Vagina (tissue), 2 donors: ENCODE data around the gene FCF1.

Experiments
- POLR2A ChIP-seq, 2 donors: fragments of 450-650 bp; IDR thresholded peaks; one replicate each; pipeline ENCODE4 v1.6.1; 2017; ENCODE audit warnings: antibody characterized with exemption in 2 of 2, mild to moderate bottlenecking in 2 of 2, moderate library complexity in 2 of 2
- POLR2AphosphoS5 ChIP-seq, 2 donors: sonication (generic); formaldehyde crosslinking; IDR thresholded peaks; one replicate each; pipeline ENCODE4 v1.9.0; 2017; ENCODE audit warnings: antibody characterized with exemption in 2 of 2, mild to moderate bottlenecking in 2 of 2, low read depth in 1 of 2; ENCODE audit not compliant: insufficient read depth in 1 of 2
- TF ChIP-seq, protein P1 (sequence below), 3 experiments: fragments of 450-650 bp in 2 of 3; fragments of 200-600 bp in 1 of 3; sonication (generic) in 1 of 3; IDR thresholded peaks; one replicate each; pipeline ENCODE4 v1.5.1; 2017 to 2019; ENCODE audit warnings: antibody characterized with exemption in 3 of 3, mild to moderate bottlenecking in 2 of 3, moderate library complexity in 2 of 3

DNA sequence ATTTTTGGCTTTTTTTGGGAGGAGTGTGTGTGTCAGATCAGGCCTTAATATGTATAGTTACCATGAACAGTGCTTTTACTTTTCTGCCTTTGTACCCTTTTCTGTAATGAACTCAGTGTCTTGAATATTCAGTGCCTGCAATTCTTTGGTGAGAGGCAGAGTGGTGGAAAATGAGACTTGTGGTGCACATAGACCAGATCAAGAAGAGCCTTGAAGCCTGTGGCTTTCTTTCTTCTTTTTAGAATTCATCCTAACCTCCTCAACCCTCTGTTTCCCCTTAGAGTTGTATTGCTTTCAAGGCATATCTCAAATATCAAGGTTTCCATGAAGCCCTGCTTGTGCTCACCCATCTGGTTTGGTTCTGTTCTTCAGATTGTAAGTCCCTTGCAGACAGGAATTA, 52.8 kb downstream of the FCF1 start:
- TF ChIP-seq, protein P1, sequence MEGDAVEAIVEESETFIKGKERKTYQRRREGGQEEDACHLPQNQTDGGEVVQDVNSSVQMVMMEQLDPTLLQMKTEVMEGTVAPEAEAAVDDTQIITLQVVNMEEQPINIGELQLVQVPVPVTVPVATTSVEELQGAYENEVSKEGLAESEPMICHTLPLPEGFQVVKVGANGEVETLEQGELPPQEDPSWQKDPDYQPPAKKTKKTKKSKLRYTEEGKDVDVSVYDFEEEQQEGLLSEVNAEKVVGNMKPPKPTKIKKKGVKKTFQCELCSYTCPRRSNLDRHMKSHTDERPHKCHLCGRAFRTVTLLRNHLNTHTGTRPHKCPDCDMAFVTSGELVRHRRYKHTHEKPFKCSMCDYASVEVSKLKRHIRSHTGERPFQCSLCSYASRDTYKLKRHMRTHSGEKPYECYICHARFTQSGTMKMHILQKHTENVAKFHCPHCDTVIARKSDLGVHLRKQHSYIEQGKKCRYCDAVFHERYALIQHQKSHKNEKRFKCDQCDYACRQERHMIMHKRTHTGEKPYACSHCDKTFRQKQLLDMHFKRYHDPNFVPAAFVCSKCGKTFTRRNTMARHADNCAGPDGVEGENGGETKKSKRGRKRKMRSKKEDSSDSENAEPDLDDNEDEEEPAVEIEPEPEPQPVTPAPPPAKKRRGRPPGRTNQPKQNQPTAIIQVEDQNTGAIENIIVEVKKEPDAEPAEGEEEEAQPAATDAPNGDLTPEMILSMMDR (IDR thresholded peaks at IDR 0.05), result no peak
- TF ChIP-seq POLR2AphosphoS5 (IDR thresholded peaks at IDR 0.05; ENCODE audit: insufficient read depth in 1 of 2, low read depth in 1 of 2) (no peak), POLR2A (IDR thresholded peaks at IDR 0.05) (no peak)
